HL-60 (cell line): ENCODE measurements around the gene TBL3.

Source experiments
- DNase-seq, 2 experiments: peaks; one replicate each; pipeline ENCODE4 v3.0.0-alpha.2; 2010 to 2020; ENCODE audit warnings: low read depth in 1 of 2, low spot score in 1 of 2
- H3K27ac ChIP-seq: fragments of 250-450 bp; sonication (Bioruptor Pico); replicated peaks from 2 replicates; pipeline ENCODE4 v1.5.1; 2020; ENCODE audit warnings: mild to moderate bottlenecking, moderate library complexity
- H3K27me3 ChIP-seq: fragments of 250-450 bp; sonication (Bioruptor Pico); 2 replicates; pipeline ENCODE4 v1.5.1; 2021; ENCODE audit warnings: mild to moderate bottlenecking, moderate library complexity; ENCODE audit not compliant: insufficient read depth, poor library complexity, severe bottlenecking
- H3K4me3 ChIP-seq: replicated peaks from 2 replicates; pipeline ENCODE4 v1.5.1; 2011; ENCODE audit warnings: mild to moderate bottlenecking, control low read depth, low read length; ENCODE audit not compliant: insufficient read depth
- CTCF ChIP-seq: IDR thresholded peaks from one replicate; pipeline ENCODE4 v1.5.1; 2011; ENCODE audit warnings: low read length, control low read depth, inconsistent platforms; ENCODE audit not compliant: insufficient read depth
- GABPA ChIP-seq: IDR thresholded peaks from 2 replicates; pipeline ENCODE4 v1.6.1; 2012; ENCODE audit warnings: low read depth
- POLR2AphosphoS5 ChIP-seq: IDR thresholded peaks from 2 replicates; pipeline ENCODE4 v1.6.1; 2012; ENCODE audit warnings: low read depth
- REST ChIP-seq: IDR thresholded peaks from 2 replicates; pipeline ENCODE4 v1.6.1; 2012; ENCODE audit warnings: low read depth; ENCODE audit not compliant: insufficient replicate concordance
- SPI1 ChIP-seq: IDR thresholded peaks from 2 replicates; pipeline ENCODE4 v1.6.1; 2012; ENCODE audit warnings: low read depth, mild to moderate bottlenecking, borderline replicate concordance

TBL3 gene

GRCh38 chr16:1942810-1943726 lies 28.8 kb upstream of the TBL3 start, which contains the start of gene MSRB1:
MSRB1 (minus strand) TSS chr16:1943199; CDS start chr16:1943156, 43 bp downstream.
- peak; percentile 95 to 100 for DNase-seq
- no peaks in the 10 kb centered on the region for H3K27me3 ChIP-seq
- TF ChIP-seq POLR2AphosphoS5 (peak; percentile 59; the same call in 1 of the 2 replicates), SPI1 (peak; percentile 64; the same call in 1 of the 2 replicates), REST (no peak), CTCF (no peak), GABPA (no peak)
- H3K4me3 ChIP-seq: peak within 1 kb of the TSS; percentile 98
- H3K27ac ChIP-seq: peak within 1 kb of the TSS; percentile 85

- Histone ChIP-seq H3K27ac (no peak overlapping the region), H3K4me3 (no peak overlapping the region), H3K27me3 (no peaks in the 10 kb centered on the region)
- TF ChIP-seq CTCF (no peak), GABPA (no peak), POLR2AphosphoS5 (no peak), SPI1 (no peak), REST (no peak)
- DNase-seq: no peak
Observed at GRCh38 chr16:1944612-1945199, 27.1 kb upstream of the TBL3 start.

- TF ChIP-seq SPI1: no peak
- no peak for TF ChIP-seq REST
- TF ChIP-seq CTCF: no peak
- TF ChIP-seq POLR2AphosphoS5: no peak
- TF ChIP-seq GABPA: no peak
- Histone ChIP-seq H3K27me3 (no peaks in the 10 kb centered on the region), H3K4me3 (no peak overlapping the region), H3K27ac (no peak overlapping the region)
- DNase-seq: no peak
Observed at GRCh38 chr16:1945559-1946391, 26.1 kb upstream of the TBL3 start.
